C4-2B (cell line): Measurements from ENCODE around the gene USP34.

Experiments
- CTCF ChIP-seq: fragments of 450-650 bp; conservative IDR thresholded peaks from 2 replicates; pipeline ENCODE4 v1.5.1; 2017; ENCODE audit warnings: mild to moderate bottlenecking
- ZFX ChIP-seq: fragments of 450-650 bp; IDR thresholded peaks from 2 replicates; pipeline ENCODE4 v1.6.1; 2017

- TF ChIP-seq CTCF (no peak), ZFX (no peak)
Observed at GRCh38 chr2:61460163-61460562, 10.7 kb downstream of the USP34 start.
